ENCODE measurements around the gene APBA2.

Gene APBA2

GRCh38 chr15:28969511-28970085 lies 83.8 kb downstream of the APBA2 start:
- intact Hi-C loops (cut with DNase I) = loop anchor here (5.0 kb wide), 1 partner anchor 32 kb away; no protein-coding TSS in a partner anchor
- DNase-seq = peak; percentile 51 to 96 (median 78)

- intact Hi-C loops (cut with DNase I) = loop anchor here (5.0 kb wide), 1 partner anchor 37 kb away; no protein-coding TSS in a partner anchor
- DNase-seq = no peak
Observed at GRCh38 chr15:28974142-28974541, 88.4 kb downstream of the APBA2 start.

DNA sequence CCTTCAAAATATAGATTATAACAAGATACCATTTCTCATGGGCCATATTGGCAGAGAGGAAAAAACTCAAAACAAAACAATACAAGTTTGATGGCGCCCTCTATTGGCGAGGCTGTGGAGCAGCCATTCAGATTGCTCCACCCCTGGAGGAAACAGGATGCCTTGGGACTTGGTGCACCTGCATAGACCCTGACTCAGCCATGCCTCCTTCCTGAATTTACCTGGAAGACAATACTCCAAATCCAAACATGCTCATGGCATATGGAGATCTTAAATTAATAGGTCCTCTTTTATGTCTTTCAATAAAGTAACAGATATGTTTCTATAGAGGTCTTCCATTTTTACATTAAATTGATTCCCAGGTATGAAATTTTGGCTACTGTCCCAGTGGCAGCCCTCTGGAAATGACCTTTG lies 90.0 kb downstream of the APBA2 start:
- peak in 2 of 10 donors; percentile 54 to 58 for DNase-seq
- intact Hi-C loops (cut with DNase I) = no loop called here

DNA sequence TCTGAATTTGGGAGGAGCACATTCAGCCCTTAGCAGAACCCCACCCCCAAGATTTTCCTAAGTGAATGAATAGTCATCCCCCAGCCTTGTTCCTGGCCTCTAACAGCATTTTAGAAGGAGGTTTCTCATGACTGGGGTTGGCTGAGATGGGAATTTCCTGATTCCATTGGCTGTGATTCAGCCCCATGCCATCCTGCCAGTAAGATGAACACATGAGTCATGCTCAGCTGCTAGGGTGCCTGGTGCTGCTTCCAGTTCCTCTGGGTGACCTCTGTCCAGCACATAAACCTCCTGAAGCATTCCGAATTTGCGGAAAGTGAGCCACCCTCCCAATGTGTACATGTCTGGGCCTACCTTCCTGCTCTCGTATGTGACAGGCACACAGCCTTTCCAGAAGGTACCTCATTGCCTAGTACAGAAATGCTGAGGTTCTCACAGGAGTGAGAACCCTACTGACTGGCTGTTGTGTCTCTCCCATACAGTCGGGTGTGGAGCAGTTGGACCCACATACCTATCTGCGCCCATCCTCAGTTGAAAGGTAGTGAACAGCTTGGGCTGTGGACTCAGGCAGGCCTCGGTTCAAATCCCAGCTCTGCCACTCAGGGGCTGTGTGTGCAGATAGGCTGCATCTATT lies 91.7 kb downstream of the APBA2 start:
- intact Hi-C loops (cut with DNase I) = no loop called here
- DNase-seq = peak; percentile 63 to 96 (median 78)

DNA sequence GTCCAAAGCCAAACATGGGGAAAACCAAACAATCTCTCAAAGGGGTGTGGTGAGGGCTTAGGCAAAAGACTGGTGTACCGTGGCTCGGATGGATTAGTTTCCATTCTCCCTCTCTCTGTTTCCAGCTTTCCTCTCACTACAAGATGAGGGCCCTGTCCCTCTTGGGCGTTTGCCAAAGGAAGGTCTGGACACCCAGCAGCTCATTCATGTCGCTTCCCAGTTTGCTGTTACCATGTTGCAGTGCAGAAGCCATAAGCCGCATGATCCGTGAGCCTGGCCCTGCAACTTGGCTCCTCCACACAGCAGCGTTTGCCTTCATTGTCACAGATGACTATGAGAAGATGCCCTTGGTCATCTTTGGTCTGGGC lies 92.2 kb downstream of the APBA2 start:
- intact Hi-C loops (cut with DNase I) = no loop called here
- DNase-seq = no peak

DNA sequence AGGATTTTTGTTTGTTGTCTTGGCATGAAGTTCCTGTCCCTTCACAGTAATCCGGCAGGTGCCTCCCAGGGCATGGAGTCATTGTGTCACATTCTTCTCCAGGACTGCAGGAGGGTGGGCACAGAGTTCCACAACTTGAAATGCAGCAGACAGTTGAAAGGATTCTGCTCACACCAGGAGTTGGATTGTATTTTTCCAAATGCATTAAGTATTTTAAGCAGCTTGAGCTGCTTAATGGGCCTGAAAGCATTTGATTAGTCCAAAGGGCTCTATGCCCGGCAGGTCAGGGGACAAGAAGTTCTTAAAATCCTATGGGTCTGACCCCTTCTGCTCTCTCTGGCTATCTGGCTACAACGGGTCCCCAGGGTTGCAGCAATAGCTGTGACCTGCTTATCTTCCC lies 92.9 kb downstream of the APBA2 start:
- no peak for DNase-seq
- intact Hi-C loops (cut with DNase I) = no loop called here

GRCh38 chr15:28979208-28979841 lies 93.6 kb downstream of the APBA2 start:
- DNase-seq = no peak

GRCh38 chr15:28980709-28981350 lies 95.1 kb downstream of the APBA2 start:
- intact Hi-C loops (cut with DNase I) = no loop called here
- no peak for DNase-seq

More at GRCh38 chr15:28979208-28979841, 93.6 kb downstream of the APBA2 start:
- intact Hi-C loops (cut with DNase I) = no loop called here

- no peak for DNase-seq
- intact Hi-C loops (cut with DNase I) = no loop called here
Observed at GRCh38 chr15:28981351-28981720, 95.6 kb downstream of the APBA2 start.

DNA sequence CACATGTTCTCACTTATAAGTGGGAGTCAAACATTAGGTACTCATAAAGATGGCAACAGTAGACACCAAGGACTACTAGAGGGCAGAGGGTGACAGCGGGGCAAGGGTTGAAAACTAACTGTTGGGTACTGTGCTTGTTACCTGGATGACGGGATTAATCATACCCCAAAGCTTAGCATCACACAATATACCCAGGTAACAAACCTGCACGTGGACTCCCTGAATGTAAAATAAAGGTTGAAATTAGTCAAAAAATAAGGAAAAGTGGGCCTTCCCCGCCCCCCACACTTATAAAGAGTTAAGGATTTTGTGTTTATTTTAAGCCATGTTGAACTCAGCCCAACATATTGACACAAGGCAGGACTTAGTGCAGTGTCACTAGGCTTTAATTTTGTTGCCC lies 96.1 kb downstream of the APBA2 start:
- intact Hi-C loops (cut with DNase I) = no loop called here
- no peak for DNase-seq

DNA sequence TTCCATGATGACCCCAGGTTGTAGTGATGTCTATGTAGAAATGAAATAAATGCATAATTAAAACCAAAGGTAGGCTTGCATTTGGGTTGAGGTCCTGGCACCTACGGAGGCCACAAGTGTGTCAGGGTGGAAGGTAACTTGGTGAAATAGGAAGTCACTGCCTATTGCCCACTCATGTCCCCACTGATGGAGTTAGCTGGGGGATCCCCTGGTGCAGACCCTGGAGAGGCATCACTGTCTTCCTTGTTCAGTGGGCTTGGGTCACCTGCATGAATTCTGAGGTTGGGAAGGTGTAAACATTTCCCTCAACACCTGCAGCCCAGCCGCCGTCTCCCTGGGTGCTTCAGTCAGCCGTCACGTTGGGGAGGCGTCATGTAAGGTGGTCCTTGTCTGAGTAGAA lies 97.1 kb downstream of the APBA2 start:
- DNase-seq = no peak
- intact Hi-C loops (cut with DNase I) = no loop called here

GRCh38 chr15:28983432-28984311 lies 97.9 kb downstream of the APBA2 start:
- no peak for DNase-seq

DNA sequence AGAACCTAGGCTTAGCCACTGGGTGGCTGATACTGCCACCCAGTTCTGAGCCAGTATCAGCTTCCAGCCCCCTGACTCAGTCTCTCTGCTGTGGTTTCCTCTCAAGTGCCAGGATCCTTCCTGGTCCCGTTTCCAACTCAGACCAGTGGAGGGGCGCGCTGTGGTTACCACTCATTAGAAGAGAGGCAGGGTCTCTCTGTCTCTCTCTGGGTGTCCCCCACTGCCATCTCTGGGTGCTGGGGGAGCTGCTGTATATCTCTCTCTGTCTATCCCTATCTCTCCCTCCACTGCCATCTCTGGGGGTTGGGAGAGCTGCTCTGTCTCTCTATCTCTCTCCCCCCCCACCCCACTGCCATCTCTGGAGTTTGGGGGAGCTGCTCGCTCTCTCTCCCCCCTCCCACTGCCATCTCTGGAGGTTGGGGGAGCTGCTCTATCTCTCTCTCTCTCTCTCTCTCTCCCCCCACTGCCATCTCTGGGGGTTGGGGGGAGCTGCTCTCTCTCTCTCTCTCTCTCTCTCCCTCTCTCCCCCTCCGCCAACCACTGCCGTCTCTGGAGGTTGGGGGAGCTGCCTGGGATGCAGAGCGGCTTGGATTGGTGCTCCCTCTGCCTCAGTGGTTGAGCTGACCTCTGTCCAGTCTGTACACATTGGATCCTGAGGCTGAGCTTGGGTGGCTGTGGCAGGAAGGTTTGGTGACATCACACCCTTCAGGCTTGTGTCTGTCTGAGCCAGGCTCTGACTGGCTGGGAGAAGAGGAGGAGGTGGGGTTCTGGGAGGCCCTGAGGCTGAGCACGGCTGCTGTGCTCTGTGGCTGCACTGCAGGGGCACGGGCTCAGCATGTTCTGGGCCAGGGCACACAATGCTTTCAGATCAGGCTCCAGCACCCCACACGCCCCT lies 98.9 kb downstream of the APBA2 start:
- peak; percentile 81 to 98 (median 89) for DNase-seq
- intact Hi-C loops (cut with DNase I) = loop anchor here (5.0 kb wide), 1 partner anchor 108 kb away; no protein-coding TSS in a partner anchor

More at GRCh38 chr15:28983432-28984311, 97.9 kb downstream of the APBA2 start:
- intact Hi-C loops (cut with DNase I) = no loop called here

DNA sequence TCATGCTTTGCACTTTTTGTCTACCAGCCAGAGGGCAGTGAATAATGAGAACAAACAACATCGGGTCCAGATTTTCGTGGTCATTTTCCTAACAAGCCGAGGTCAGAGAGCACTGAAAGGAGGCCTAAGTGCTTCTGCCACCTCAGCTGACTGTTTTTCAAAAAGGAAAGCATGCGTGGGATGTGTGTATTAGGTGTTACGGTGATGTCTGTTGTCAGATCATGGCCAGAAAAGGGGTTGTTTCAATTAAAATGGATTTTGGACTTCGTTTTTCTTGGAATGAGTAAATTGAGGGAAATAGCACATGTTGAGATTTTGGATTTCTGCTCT lies 99.5 kb downstream of the APBA2 start:
- intact Hi-C loops (cut with DNase I) = loop anchor here (5.0 kb wide), 1 partner anchor 107 kb away; no protein-coding TSS in a partner anchor
- no peak for DNase-seq

DNA sequence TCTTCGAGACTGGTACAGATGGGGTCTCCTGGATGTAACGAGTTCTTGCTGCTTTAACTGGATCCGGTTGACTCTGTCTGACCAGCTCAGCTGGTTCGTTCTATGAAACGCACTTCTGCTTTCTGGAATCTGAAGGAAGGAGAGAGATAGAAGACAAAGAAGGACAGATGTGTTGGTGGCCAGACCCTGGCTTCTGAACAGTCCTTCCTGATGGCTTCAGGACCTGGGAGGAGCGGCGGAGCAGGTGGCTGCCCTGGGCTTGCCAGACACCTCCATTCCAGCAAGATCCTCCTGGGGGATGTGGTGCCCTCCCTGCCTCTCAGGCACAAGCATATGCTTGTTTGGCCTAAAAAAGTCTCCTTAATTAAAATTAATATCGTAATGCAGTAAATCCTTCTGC lies 99.9 kb downstream of the APBA2 start:
- intact Hi-C loops (cut with DNase I) = loop anchor here (5.0 kb wide), 1 partner anchor 107 kb away; no protein-coding TSS in a partner anchor
- DNase-seq = no peak

DNA sequence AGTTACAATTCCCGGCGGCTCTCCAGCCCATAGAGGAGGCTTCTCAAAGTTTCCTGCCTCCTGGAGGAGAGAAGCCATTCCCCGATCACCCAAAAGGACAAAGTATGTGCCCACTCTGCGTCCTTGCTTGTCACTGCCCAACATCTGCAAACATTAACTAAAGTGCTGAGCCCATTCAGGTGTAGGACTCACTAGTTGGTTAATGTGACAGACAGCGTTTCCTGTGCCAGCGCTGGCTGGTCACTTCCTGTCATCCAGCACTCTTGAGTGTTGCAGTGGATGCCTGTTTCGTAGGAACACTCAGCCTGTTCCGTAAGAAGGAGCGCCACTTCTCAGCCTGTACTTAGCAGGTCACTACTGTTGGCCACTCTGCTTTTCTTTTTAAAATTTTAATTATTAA lies 100.3 kb downstream of the APBA2 start:
- intact Hi-C loops (cut with DNase I) = loop anchor here (5.0 kb wide), 1 partner anchor 106 kb away; no protein-coding TSS in a partner anchor

DNA sequence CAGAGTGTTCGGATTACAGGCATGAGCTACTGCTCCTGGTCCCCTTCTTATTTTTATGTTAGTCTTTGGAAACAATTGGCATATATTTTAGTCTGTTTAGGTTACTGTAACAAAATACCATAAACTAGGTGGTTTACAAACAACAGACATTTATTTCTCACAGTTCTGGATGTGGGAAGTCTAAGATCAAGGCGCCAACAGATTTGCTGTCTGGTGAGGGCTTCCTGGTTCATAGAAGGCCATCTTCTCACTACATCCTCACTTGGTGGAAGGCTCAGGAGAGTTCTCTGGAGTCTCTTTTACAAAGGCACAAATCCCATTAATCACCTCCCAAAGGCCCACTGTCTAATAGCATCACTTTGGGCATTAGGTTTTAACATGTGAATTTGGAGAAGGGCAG lies 101.0 kb downstream of the APBA2 start:
- intact Hi-C loops (cut with DNase I) = loop anchor here (5.0 kb wide), 1 partner anchor 106 kb away; no protein-coding TSS in a partner anchor

More for the DNA sequence above, 100.3 kb downstream of the APBA2 start:
- no peak for DNase-seq

GRCh38 chr15:28987337-28987736 lies 101.6 kb downstream of the APBA2 start:
- intact Hi-C loops (cut with DNase I) = loop anchor here (5.0 kb wide), 1 partner anchor 105 kb away; no protein-coding TSS in a partner anchor
- DNase-seq = no peak

More for the DNA sequence above, 101.0 kb downstream of the APBA2 start:
- DNase-seq = no peak

DNA sequence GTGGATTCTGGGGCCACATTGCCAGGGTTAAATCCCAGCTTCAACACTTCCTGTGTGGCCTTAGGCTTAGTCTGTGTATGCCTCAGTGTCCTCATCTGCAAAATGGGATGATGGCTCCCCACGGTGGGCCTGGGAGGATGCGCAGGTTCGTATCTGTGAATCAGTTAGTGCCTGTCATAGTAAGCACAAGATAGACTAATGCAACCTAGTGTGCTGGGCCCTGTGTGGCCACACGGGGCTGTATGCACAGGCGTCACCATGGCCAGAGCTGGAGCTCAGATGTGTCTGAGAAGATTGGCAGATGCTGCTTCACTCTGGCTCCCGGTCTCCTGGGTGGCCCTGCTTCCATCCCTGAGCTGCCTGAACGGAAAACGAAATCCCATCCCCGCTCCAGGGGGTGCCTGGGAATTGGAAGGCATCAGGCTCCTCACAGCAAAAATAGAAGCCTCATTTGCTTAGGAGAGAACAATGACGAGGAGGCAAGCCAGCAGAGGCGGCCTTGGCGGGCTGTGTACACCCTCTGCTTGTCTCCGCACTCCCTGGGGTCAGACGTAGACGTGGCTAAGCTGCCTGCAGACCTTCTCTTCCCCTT lies 103.6 kb downstream of the APBA2 start:
- intact Hi-C loops (cut with DNase I) = loop anchor here (5.0 kb wide), 1 partner anchor 103 kb away; no protein-coding TSS in a partner anchor
- peak; percentile 58 to 96 (median 77) for DNase-seq

All from posterior cingulate gyrus (tissue), 11 donors.